TTC549 (cell line): Measurements from ENCODE around the gene SCN9A.
"Not testable (repeated sequence)": the region's sequence is repeated elsewhere in the genome, so short reads cannot be mapped to it uniquely, and the experiment has no call there.

Experiments used
- FAIRE-seq: peaks from 2 replicates; lab custom pipeline; 2012; peaks lifted over from hg19 to GRCh38; lab: Jason Lieb, UNC

Gene SCN9A

GRCh38 chr2:166240387-166241313 is 135.1 kb downstream of the SCN9A start:
- no peak for FAIRE-seq

DNA sequence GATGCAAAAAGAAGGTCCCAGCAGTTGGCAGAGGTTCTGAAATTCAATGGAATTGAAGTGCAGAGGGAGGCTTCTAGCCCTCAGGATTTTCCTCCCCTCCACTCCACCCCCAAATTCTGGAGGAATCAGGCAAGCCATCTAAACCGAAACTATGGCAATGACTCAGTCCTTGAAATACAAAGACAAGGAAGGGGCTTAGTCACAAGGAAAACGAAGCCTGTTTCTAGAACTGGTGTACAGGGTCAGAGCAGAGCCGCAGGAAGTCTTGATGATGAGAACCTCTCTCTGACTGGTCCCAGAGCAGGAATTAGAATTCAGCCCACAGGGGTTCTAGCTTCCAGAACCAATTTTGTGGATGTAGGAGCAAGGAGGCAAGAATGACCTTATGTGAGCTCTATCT is 136.2 kb downstream of the SCN9A start:
- no peak for FAIRE-seq

DNA sequence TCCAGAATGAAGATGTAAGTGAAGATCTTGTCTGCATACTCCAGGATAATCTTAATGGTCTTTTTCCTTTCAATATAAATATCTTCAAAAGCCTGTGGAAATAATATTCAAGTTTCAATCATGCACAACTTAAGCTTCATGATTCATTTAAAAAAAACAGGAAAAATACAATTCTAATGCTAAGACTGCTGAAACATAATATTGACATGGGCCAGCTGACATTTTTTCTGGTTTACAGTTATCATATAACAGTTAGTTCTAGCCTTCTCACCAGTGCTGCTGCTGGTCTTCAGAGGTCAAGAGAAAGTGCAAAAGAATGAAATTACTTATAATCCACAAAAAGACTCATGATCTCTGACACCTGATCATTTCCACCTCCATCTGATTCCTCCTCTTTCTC is 137.6 kb downstream of the SCN9A start:
- FAIRE-seq: no peak

DNA sequence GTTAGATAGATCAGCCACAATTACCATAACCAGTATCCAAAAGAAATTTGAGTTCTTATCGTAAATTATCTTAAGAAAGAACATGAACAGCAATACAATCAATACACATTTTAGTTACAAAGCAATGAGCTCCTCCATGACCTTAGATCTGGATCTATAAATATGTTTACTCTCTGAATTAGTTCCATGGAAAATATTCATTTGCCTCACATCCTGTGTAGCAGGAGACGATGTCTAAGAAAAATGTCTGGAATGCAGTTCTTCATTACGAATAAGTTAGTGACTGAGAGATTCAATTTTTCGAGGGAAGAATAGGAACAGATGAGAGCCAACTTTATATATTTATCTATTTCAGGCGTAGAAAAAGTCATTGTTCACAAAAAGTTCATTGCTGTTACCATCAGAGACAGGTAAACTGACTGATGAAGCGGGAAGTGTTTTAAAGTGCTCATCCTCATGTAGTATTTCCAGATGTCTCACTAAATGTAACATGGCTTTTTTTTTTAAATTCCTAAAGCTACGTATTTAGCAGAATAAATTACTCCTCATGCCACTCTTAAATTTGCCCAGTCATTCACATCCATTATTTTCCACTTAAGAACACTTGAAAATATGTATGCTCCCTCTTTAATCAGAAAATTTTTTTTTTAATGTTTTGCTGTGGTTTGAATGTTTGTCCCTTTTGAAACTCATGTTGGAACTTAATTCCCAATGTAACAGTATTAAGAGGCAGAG is 141.5 kb downstream of the SCN9A start:
- no peak for FAIRE-seq

- FAIRE-seq: no peak
These were observed 142.5 kb downstream of the SCN9A start for GRCh38 chr2:166233244-166233643.

- FAIRE-seq: no peak
These were observed 145.0 kb downstream of the SCN9A start for GRCh38 chr2:166230724-166231070.

- FAIRE-seq: no peak
These were observed 145.6 kb downstream of the SCN9A start for GRCh38 chr2:166230024-166230723.

DNA sequence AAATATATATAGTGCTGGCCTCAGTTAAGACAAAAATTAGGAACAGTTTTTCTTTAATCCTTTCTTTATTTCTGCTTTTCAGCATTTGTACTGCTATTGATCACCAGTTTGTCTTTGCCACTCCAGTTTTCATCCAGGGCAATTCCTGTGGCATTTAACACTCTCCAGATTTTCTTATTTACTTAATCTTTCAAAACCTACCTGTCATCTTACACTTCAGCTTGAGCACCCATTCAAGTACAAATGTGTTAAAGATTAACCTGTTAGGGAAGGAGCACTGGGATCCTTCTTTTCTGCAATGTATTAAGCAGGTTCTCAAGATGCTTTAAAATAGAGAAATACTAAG is 146.1 kb downstream of the SCN9A start:
- no peak for FAIRE-seq

- FAIRE-seq: no peak
These were observed 151.5 kb downstream of the SCN9A start for GRCh38 chr2:166224197-166224596.

- FAIRE-seq: no peak
These were observed 152.4 kb downstream of the SCN9A start for GRCh38 chr2:166223298-166223697.

GRCh38 chr2:166211079-166211478 is 164.7 kb downstream of the SCN9A start:
- FAIRE-seq: no peak

DNA sequence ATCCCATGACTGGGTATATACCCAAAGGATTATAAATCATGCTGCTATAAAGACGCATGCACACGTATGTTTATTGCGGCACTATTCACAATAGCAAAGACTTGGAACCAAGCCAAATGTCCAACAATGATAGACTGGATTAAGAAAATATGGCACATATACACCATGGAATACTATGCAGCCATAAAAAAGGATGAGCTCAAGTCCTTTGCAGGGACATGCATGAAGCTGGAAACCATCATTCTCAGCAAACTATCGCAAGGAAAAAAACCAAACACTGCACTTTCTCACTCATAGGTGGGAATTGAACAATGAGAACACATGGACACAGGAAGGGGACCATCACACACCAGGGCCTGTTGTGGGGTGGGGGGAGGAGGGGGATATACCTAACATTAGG is 165.8 kb downstream of the SCN9A start:
- not testable (repeated sequence) for FAIRE-seq

GRCh38 chr2:166209367-166209766 is 166.4 kb downstream of the SCN9A start:
- FAIRE-seq: not testable (repeated sequence)

- FAIRE-seq: not testable (repeated sequence)
These were observed 169.6 kb downstream of the SCN9A start for GRCh38 chr2:166206153-166206552.

GRCh38 chr2:166202778-166203177 is 173.0 kb downstream of the SCN9A start:
- no peak for FAIRE-seq

DNA sequence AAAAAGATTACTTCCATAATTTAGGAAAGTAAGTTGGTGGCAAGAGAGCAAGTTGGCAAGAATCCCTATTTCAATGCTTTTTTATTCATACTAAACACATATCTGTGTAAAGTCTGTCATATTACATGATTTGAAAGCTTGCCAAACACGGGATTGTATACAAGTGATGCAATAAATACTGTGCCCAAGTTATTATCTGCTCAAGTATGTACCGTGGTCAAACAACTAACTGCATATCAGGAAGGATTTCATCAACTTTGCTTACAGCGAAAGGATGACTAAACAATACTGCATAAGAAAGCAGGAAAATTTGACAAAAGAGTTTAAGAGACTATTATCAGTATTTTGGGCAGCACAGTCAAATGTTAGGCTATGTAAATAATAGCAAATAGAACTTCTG is 178.3 kb downstream of the SCN9A start:
- FAIRE-seq: no peak

GRCh38 chr2:166193407-166193806 is 182.3 kb downstream of the SCN9A start:
- no peak for FAIRE-seq

GRCh38 chr2:166188084-166188483 is 187.7 kb downstream of the SCN9A start:
- FAIRE-seq: no peak

DNA sequence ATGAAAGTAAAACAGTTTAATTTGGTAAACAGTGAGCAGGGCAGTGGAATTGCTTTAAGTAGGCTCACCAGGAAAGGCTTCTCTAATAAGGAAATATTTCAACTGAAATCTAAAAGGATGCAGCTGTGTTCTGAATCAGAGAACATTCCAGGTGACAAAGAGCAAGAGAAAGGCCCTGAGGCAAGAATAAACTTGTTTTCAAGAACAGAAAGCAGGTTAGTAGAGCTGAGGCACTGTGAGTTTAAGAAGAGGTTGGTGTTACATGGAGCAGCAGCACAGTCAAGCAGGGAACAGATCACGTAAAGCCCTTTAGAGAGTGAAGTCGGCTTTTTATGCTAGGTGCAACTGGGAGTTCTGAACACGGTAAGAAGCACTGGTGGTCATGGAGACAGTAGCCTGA is 191.0 kb downstream of the SCN9A start:
- FAIRE-seq: no peak

GRCh38 chr2:166181813-166182154 is 194.0 kb downstream of the SCN9A start:
- peak; percentile 43 for FAIRE-seq

- no peak for FAIRE-seq
These were observed 194.6 kb downstream of the SCN9A start for GRCh38 chr2:166180951-166181812.

- peak; percentile 82 for FAIRE-seq
These were observed 196.5 kb downstream of the SCN9A start for GRCh38 chr2:166179201-166179600.
